ENCODE results near the gene RTP3. TPM values are rescaled to one million over a fixed set of nuclear protein-coding genes. Genes with fewer than 3 reads are reported as not detected.
"Not testable (repeated sequence)": the region's sequence is repeated elsewhere in the genome, so short reads cannot be mapped to it uniquely, and the experiment has no call there.

The RTP3 gene
- polyA plus RNA-seq, 1 donor: 0.14 TPM

GRCh38 chr3:46546896-46547440 is 49.2 kb downstream of the RTP3 start:
- DNase-seq (ENCODE audit: low read depth): no peak

GRCh38 chr3:46548611-46549010 is 50.8 kb downstream of the RTP3 start:
- not testable (repeated sequence) for DNase-seq (ENCODE audit: low read depth)

DNA sequence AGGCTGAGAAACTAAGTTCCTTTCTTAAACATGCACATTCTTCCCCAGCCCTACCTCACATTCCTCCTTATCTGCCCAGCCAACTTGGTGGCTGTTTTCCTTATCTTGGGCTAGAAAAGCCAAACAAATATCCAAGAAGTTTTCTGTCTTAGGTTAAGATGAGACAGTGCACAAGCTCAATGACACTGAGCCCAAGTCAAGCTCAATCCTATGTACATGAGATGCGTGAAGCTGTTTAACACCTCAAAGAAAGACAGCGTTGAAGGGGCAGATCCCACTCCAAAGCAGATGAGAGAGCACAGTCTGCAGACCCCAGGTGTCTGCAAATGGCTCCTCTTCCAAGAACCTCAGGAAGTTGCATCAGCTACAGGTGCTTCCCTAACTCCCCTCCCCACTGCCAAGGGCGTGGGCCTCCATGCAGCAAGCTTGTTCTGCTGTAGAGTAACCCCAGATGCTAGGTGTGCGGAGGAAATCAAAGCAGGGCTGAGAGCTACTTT is 51.7 kb downstream of the RTP3 start:
- DNase-seq (ENCODE audit: low read depth): no peak

GRCh38 chr3:46549989-46550388 is 52.2 kb downstream of the RTP3 start:
- DNase-seq (ENCODE audit: low read depth): no peak

Other genes starting within 250 kb of the RTP3 start
- 0.89 TPM for gene CCR2, start 143.9 kb upstream of the RTP3 start, polyA plus RNA-seq (ENCODE audit: insufficient read length)
- 0.40 TPM for gene CCR5, start 127.0 kb upstream of the RTP3 start, polyA plus RNA-seq (ENCODE audit: insufficient read length)
- gene CCRL2, start 90.7 kb upstream of the RTP3 start, polyA plus RNA-seq (ENCODE audit: insufficient read length): 0.38 TPM
- 3.0 TPM for gene LTF, start 33.1 kb upstream of the RTP3 start, polyA plus RNA-seq (ENCODE audit: insufficient read length)
- 5.2 TPM for gene LRRC2, start 68.3 kb downstream of the RTP3 start, polyA plus RNA-seq (ENCODE audit: insufficient read length)
- gene FAM240A, start 114.5 kb downstream of the RTP3 start, polyA plus RNA-seq (ENCODE audit: insufficient read length): 0.52 TPM
- gene ALS2CL, start 195.7 kb downstream of the RTP3 start, polyA plus RNA-seq (ENCODE audit: insufficient read length): 9.0 TPM
- 1.2 TPM for gene TMIE, start 203.4 kb downstream of the RTP3 start, polyA plus RNA-seq (ENCODE audit: insufficient read length)
- 0.19 TPM for gene PRSS50, start 219.9 kb downstream of the RTP3 start, polyA plus RNA-seq (ENCODE audit: insufficient read length)